ENCODE data around the gene OR11H6.
"Not testable (repeated sequence)": the region's sequence is repeated elsewhere in the genome, so short reads cannot be mapped to it uniquely, and the experiment has no call there.

OR11H6 gene

GRCh38 chr14:20180486-20180885, 43.0 kb upstream of the OR11H6 start:
- H3K9me3 Mint-ChIP-seq, result peaks cover 41% of the 10 kb centered on the region

GRCh38 chr14:20184181-20184580, 39.3 kb upstream of the OR11H6 start:
- Mint-ChIP-seq H3K4me3 (no peak overlapping the region), H3K27me3 (ENCODE audit: low read depth) (no peaks in the 10 kb centered on the region), H3K9me3 (peaks cover 42% of the 10 kb centered on the region), H3K27ac (no peak overlapping the region), H3K36me3 (ENCODE audit: low read depth) (no peaks in the 10 kb centered on the region), H3K4me1 (no peaks in the 10 kb centered on the region)
- no peak for TF ChIP-seq CTCF (IDR thresholded peaks at IDR 0.05; ENCODE audit: unreplicated experiment in 3 of 3)

More at GRCh38 chr14:20180486-20180885, 43.0 kb upstream of the OR11H6 start:
- no peaks in the 10 kb centered on the region for H3K36me3 Mint-ChIP-seq (ENCODE audit: low read depth)
- TF ChIP-seq CTCF (IDR thresholded peaks at IDR 0.05; ENCODE audit: unreplicated experiment in 3 of 3), result no peak
- H3K27me3 Mint-ChIP-seq (ENCODE audit: low read depth), result no peaks in the 10 kb centered on the region
- no peaks in the 10 kb centered on the region for H3K4me1 Mint-ChIP-seq
- no peak overlapping the region for H3K4me3 Mint-ChIP-seq
- no peak overlapping the region for H3K27ac Mint-ChIP-seq

GRCh38 chr14:20190596-20190995, 32.9 kb upstream of the OR11H6 start, which contains the start of gene OR11G2:
OR11G2 (plus strand) TSS chr14:20190896; CDS start chr14:20197438, 6,542 bp downstream.
- no peaks in the 10 kb centered on the region for H3K4me1 Mint-ChIP-seq
- H3K9me3 Mint-ChIP-seq, result peaks cover 46% of the 10 kb centered on the region
- TF ChIP-seq CTCF (IDR thresholded peaks at IDR 0.05; ENCODE audit: unreplicated experiment in 3 of 3), result no peak
- no peaks in the 10 kb centered on the region for H3K36me3 Mint-ChIP-seq (ENCODE audit: low read depth)
- H3K4me3 Mint-ChIP-seq, result no peak within 1 kb of the TSS
- H3K27ac Mint-ChIP-seq, result no peak within 1 kb of the TSS
- H3K27me3 Mint-ChIP-seq (ENCODE audit: low read depth), result no peaks in the 10 kb centered on the region

GRCh38 chr14:20191396-20191795, 32.1 kb upstream of the OR11H6 start:
- Mint-ChIP-seq H3K4me3 (no peak overlapping the region), H3K36me3 (ENCODE audit: low read depth) (no peaks in the 10 kb centered on the region), H3K4me1 (no peaks in the 10 kb centered on the region), H3K27me3 (ENCODE audit: low read depth) (no peaks in the 10 kb centered on the region), H3K9me3 (peaks cover 45% of the 10 kb centered on the region), H3K27ac (no peak overlapping the region)
- no peak for TF ChIP-seq CTCF (IDR thresholded peaks at IDR 0.05; ENCODE audit: unreplicated experiment in 3 of 3)

- H3K27me3 Mint-ChIP-seq (ENCODE audit: low read depth), result no peaks in the 10 kb centered on the region
- H3K9me3 Mint-ChIP-seq, result peaks cover 42% of the 10 kb centered on the region
- H3K36me3 Mint-ChIP-seq (ENCODE audit: low read depth), result no peaks in the 10 kb centered on the region
- no peaks in the 10 kb centered on the region for H3K4me1 Mint-ChIP-seq
- no peak overlapping the region for H3K27ac Mint-ChIP-seq
- H3K4me3 Mint-ChIP-seq, result no peak overlapping the region
- no peak for TF ChIP-seq CTCF (IDR thresholded peaks at IDR 0.05; ENCODE audit: unreplicated experiment in 3 of 3)
Measured at GRCh38 chr14:20194101-20194500, 29.4 kb upstream of the OR11H6 start.

- not testable (repeated sequence) for H3K4me1 Mint-ChIP-seq; H3K27me3 Mint-ChIP-seq (ENCODE audit: low read depth); H3K4me3 Mint-ChIP-seq; H3K36me3 Mint-ChIP-seq (ENCODE audit: low read depth); H3K27ac Mint-ChIP-seq
- H3K9me3 Mint-ChIP-seq, result peaks cover 41% of the 10 kb centered on the region
Measured at GRCh38 chr14:20195170-20195569, 28.3 kb upstream of the OR11H6 start.
